Epithelial cell of esophagus (primary cell): ENCODE measurements around the gene CLEC18B.

Experiments
- DNase-seq: peaks from one replicate; pipeline ENCODE4 v3.0.0; 2010; ENCODE audit warnings: low read depth
- H3K4me3 ChIP-seq: 2 replicates; pipeline ENCODE4 v1.5.1; 2011; ENCODE audit warnings: mild to moderate bottlenecking, low read length, control low read depth
- CTCF ChIP-seq: IDR thresholded peaks from 2 replicates; pipeline ENCODE4 v1.5.1; 2011; ENCODE audit warnings: low read depth, mild to moderate bottlenecking, low read length, control low read depth, inconsistent platforms; ENCODE audit not compliant: insufficient read depth; ENCODE audit errors: missing control alignments

CLEC18B gene

DNA sequence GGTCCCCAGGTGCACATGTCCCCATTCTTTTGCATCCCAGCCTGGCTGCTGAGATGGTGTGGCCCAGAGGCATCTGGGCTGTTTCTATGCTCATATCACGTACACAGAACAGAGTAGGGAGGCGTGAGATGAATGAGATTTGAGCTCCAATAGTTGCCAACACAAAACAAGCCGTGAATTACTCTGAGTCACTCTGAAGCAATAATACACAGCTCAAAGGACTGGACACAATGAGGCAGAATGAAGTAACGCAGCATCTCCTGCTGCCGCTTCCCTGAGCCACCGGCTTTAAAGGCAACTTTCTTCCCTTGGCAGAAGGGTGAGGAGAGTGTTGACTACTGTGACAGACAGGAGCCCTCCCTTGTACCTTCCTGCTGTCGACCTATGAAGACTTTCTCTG, 33.9 kb upstream of the CLEC18B start:
- no peak overlapping the region for H3K4me3 ChIP-seq
- DNase-seq, result peak; percentile 94
- no peak for TF ChIP-seq CTCF

- TF ChIP-seq CTCF, result no peak
- no peak overlapping the region for H3K4me3 ChIP-seq
- no peak for DNase-seq
Measured at GRCh38 chr16:74451951-74452758, 30.9 kb upstream of the CLEC18B start.

- H3K4me3 ChIP-seq, result no peak overlapping the region
- DNase-seq, result no peak
- TF ChIP-seq CTCF, result no peak
Measured at GRCh38 chr16:74450967-74451760, 29.9 kb upstream of the CLEC18B start.

GRCh38 chr16:74450236-74450635, 29.0 kb upstream of the CLEC18B start:
- H3K4me3 ChIP-seq, result no peak overlapping the region
- no peak for DNase-seq
- TF ChIP-seq CTCF, result no peak

- TF ChIP-seq CTCF, result peak; percentile 36
- DNase-seq, result peak; percentile 90
- no peak overlapping the region for H3K4me3 ChIP-seq
Measured at GRCh38 chr16:74449470-74449869, 28.2 kb upstream of the CLEC18B start.

- no peak overlapping the region for H3K4me3 ChIP-seq
- DNase-seq, result peak; percentile 84
- TF ChIP-seq CTCF, result no peak
Measured at GRCh38 chr16:74448990-74449389, 27.7 kb upstream of the CLEC18B start.
